HuH-7 (cell line): Measurements from ENCODE around the gene FBXW12.

Experiments
- DNase-seq: peaks from one replicate; pipeline ENCODE4 v3.0.0; 2011; ENCODE audit warnings: low spot score

The FBXW12 gene

DNA sequence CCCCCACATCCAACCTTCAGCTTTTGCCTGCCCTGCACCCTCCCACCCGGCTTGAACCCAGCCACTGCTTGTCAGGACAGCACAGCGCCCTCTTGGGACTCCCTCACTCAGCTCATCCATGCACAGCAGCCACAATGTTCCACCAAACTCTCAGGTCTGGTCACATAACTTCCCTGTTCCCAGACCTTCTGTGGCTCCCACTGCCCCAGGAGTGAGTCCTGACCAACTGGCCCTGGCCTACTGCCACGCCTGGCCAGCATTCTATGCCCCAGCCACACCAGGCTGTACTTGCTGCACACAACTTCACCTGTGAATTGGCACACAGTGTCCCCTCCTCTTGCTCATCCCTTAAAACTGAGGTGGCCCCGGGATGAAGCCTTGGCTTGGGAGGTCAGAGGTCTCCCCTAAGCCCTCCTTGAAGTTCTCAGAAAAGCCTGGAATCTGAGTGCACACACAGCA is 36.8 kb downstream of the FBXW12 start:
- DNase-seq: no peak

GRCh38 chr3:48409291-48410201 is 37.5 kb downstream of the FBXW12 start:
- DNase-seq: no peak

DNA sequence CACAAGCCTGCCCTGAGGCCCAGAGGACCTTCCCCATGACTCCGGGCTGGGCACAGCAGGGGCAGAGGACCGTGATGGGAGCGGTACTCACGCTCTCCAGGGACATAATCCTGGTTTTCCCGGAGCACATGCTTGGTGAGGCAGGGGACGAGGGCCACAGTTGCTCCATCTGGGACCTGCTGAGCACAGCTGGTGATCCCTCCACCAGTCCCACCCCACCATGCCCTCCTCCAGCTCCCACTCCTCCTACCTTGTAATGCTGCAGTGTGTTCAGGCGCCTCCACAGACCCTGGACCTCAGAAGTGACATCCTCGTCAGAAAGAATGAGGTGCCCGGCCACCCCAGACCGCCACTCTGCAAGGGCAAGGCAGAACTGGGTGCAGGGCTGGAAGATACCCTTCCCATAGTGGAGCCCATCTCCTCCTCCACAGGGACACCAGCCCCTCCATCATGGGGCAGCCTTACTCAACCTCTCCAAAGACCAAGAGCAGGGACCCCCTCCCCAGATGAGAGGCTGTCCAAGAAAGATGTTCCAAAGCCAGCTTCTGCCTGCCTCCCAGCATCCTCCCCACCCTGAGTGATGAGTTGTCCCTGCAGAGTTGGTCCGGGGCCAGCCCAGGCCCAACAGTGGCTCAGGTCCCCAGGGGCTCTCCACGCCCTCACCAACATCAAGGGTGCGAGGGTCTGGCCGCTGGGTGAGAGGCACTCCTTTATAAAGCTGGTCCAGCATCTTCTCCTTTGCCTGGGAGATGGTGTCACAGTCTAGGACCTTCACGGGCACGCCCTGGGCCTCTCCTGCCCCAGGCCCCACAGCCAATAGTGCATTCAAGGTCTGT is 38.4 kb downstream of the FBXW12 start:
- no peak for DNase-seq

- no peak for DNase-seq
These were observed 39.1 kb downstream of the FBXW12 start for GRCh38 chr3:48411041-48411588.

DNA sequence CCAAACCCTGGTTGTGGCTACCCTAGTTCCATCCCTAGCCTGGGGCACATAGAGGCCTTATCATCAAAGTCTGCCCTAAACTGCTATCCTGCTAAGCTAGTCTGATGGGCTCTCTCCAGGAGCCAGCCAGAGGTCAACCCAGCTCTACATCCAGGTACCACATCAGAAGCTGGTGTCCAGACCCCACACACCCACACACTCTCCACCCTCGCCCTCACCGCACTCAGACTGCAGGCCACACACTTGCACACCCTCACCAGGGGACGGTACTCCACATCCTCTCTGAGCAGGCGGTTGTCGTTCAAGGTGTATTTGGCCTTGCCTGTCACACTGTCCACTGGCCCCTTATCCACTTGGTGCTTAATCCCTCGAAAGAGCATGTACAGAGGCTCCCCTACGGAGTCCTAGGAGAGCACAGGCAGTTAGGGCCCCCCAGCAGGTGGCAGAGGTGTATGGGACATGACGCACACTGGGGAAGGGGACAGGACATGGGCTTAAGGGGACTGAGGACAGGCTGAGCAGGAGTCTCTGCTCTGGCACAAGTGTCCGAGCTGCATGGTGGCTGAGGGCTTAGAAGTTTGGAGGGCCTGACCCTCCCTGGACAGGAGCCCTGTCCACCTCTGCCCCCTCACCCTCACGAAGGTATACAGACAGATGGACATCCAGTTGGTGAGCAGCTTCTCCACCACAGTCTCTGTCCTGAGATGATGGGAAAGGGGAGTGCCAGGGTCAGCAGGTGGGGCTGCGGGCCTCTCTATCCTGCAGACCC is 39.8 kb downstream of the FBXW12 start:
- no peak for DNase-seq

DNA sequence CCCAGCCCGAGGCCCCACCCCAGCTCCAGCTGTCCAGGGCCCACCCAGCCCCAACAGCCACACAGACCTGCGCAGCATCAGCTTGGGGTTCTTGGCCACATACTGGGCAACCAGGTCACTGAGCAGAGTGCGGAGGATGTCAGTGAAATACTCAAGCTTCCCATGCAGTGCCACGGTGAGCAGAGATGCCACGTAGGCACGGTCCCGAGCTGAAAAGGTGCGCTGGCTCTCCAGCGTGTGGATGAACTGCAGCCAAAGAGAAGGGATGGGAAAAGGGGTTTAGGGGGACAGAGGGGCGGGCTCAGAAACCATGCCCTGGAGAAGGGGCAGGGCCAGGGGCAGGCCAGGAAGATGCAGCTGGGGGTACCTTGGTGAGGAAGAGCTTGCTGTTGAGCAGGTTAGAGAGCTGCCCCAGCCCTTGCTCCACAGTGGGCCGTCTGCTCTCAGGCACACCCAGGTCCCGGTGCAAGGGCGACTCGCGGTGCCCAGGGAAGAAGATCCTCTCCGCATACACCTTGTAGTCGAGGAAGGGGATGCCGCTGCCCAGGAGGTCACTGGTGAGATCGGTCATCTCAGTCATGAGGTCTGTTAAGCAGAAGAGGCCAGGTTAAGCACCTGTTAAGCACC is 40.5 kb downstream of the FBXW12 start:
- DNase-seq: no peak

DNA sequence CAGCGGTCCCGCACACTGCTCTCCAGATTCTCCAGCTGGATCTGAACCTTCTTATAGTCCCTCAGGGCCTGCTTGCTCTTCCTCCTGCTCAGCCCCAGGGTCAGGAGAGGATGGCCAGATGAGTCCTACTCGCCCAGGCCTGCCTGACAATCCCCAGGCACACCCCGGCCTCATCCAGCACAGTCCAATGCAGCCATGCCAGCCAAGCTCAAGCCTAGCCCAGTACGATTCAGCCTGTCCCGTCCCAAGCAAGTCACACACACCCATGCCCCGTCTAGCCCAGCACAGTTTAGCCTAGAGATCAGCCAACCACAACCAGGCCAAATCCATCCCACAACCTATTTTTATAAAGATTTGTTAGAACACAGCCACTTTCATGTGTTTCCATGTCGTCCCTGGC is 41.1 kb downstream of the FBXW12 start:
- DNase-seq: no peak

- no peak for DNase-seq
These were observed 41.6 kb downstream of the FBXW12 start for GRCh38 chr3:48413611-48414010.

GRCh38 chr3:48414376-48415250 is 42.6 kb downstream of the FBXW12 start:
- DNase-seq: no peak

GRCh38 chr3:48415251-48415953 is 43.4 kb downstream of the FBXW12 start:
- DNase-seq: no peak

GRCh38 chr3:48416091-48416505 is 44.1 kb downstream of the FBXW12 start:
- DNase-seq: no peak

DNA sequence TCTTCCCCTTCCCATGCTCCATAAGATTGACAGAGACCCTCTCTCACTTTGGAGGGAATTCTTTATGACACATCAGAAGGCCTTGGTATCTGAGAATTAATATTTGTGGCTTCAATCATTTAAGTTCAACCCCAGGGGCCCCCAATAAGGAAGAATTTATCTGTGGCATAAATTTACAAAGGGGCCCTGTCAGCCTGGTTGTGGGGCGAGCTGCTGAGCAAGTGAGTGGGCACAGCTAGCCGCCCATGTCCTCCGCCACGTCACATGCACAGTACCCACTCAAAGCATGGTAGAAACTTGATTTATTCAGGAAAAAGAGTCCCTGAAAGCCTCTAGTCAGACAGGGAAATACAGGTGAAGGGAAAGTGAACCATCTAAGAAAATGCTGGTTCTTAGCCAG is 44.5 kb downstream of the FBXW12 start:
- DNase-seq: no peak

DNA sequence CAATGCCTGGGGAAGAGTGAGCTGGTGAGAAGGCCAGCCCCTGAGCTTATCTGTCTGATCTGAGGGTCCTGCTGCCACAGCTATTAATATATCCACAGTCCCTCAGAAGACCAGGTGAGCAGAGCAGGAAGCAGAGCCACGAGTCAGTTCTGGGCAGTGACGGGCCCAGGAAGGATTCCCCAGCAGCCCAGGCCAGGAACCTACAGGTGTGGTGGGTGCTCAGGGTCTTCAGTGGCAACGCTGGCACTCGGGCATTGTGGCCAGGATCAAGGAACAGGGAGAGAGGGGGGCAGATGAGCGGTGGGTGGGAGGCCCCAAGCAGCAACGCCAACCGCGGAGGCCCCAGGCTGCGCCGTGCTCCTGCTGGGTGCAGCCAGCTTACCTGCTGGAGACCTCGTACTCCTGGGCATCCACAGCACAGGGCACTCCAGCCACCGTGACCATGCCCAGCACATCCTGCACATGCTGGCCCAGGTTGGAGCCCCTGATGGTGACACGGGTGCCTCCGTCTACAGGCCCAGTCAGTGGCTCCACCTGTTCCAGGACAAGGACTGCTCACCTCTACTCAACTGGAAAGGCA is 45.6 kb downstream of the FBXW12 start:
- DNase-seq: no peak

GRCh38 chr3:48418140-48418539 is 46.1 kb downstream of the FBXW12 start:
- no peak for DNase-seq

DNA sequence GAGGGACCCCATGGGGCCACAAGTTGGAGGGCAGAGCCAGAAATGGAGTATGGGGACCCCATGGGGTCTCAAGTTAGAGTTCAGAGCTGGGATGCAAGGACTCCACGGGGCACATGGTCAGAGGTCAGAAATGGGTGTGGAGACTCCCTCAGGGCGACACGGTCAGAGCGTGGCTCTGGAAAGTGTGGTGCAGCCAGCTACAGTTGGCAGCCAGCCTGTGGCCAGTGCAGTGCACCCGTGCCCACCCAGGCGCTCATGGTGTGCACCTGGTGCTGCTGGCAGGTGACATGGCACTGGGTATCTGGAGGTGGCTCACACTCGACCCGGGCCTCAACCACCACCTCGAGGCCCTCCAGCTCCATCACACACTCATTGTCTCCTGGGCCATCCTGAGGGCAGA is 46.6 kb downstream of the FBXW12 start:
- no peak for DNase-seq

DNA sequence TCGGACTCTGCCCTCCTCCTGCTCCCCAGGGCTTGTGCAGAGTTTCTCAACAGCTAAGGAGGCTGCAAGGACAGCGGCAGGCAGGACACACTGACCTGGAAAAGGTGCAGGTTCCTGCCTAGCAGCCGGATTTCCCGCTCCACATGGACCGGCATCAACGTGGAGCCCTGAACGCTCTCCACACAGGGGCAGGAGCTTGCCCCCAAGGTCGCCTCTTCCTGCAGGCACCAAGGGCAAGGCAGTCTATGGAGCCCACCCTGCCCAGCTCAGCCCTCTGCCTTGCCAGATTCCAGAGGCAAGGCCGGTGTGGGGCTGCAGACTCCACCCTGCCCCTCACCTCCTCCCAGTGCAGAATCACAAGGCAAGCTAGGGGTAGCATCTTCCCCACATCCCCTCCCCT is 47.1 kb downstream of the FBXW12 start:
- no peak for DNase-seq

GRCh38 chr3:48419597-48419996 is 47.6 kb downstream of the FBXW12 start:
- no peak for DNase-seq

GRCh38 chr3:48420561-48420960 is 48.5 kb downstream of the FBXW12 start:
- DNase-seq: no peak

- peak; percentile 57 for DNase-seq
These were observed 50.3 kb downstream of the FBXW12 start for GRCh38 chr3:48422272-48422671.
